MM.1S (cell line): ENCODE results near the gene COL5A1.

ENCODE experiments used
- DNase-seq: peaks from one replicate; pipeline ENCODE4 v3.0.0-alpha.2; 2015
- H2AFZ ChIP-seq: fragments of 300-600 bp; sonication (generic); 2 replicates; pipeline ENCODE4 v1.6.0; 2016; ENCODE audit warnings: antibody characterized with exemption, low read length
- H3F3A ChIP-seq: fragments of 300-600 bp; sonication (generic); 2 replicates; pipeline ENCODE4 v1.6.1; 2016; ENCODE audit warnings: mild to moderate bottlenecking, antibody characterized with exemption, low read length, moderate library complexity, mixed read lengths; ENCODE audit not compliant: insufficient read depth
- H3K27ac ChIP-seq: fragments of 300-600 bp; sonication (generic); 2 replicates; pipeline ENCODE4 v1.5.1; 2016; ENCODE audit warnings: mild to moderate bottlenecking, low read length
- H3K27me3 ChIP-seq: fragments of 300-600 bp; sonication (generic); replicated peaks from 2 replicates; pipeline ENCODE4 v1.6.0; 2016; ENCODE audit warnings: low read length; ENCODE audit not compliant: insufficient read depth
- H3K36me3 ChIP-seq: fragments of 300-600 bp; sonication (generic); replicated peaks from 2 replicates; pipeline ENCODE4 v1.6.1; 2016; ENCODE audit warnings: mild to moderate bottlenecking, low read length, mixed read lengths; ENCODE audit not compliant: insufficient read depth
- H3K4me1 ChIP-seq: fragments of 300-600 bp; sonication (generic); 2 replicates; pipeline ENCODE4 v1.6.1; 2016; ENCODE audit warnings: low read length, mixed read lengths
- H3K4me2 ChIP-seq: fragments of 300-600 bp; sonication (generic); 2 replicates; pipeline ENCODE4 v1.6.0; 2016; ENCODE audit warnings: low read depth, low read length
- H3K4me3 ChIP-seq: fragments of 300-600 bp; sonication (generic); 2 replicates; pipeline ENCODE4 v1.5.1; 2016; ENCODE audit warnings: low read length, mixed read lengths
- H3K79me2 ChIP-seq: fragments of 300-600 bp; sonication (generic); 2 replicates; pipeline ENCODE4 v1.6.1; 2016; ENCODE audit warnings: mixed run types, low read length, mixed read lengths
- H3K9ac ChIP-seq: fragments of 300-600 bp; sonication (generic); 2 replicates; pipeline ENCODE4 v1.6.1; 2016; ENCODE audit warnings: low read length, mixed read lengths
- H3K9me2 ChIP-seq: fragments of 300-600 bp; sonication (generic); replicated peaks from 2 replicates; pipeline ENCODE4 v1.6.1; 2016; ENCODE audit warnings: mild to moderate bottlenecking, low read length, mixed read lengths; ENCODE audit not compliant: insufficient read depth
- H3K9me3 ChIP-seq: fragments of 300-600 bp; sonication (generic); replicated peaks from 2 replicates; pipeline ENCODE4 v1.6.1; 2016; ENCODE audit warnings: mild to moderate bottlenecking, low read length, mixed read lengths; ENCODE audit not compliant: insufficient read depth
- H4K20me1 ChIP-seq: fragments of 300-600 bp; sonication (generic); 2 replicates; pipeline ENCODE4 v1.6.1; 2016; ENCODE audit warnings: mild to moderate bottlenecking, low read length, moderate library complexity, mixed read lengths; ENCODE audit not compliant: insufficient read depth
- EZH2 ChIP-seq: fragments of 300-600 bp; sonication (generic); optimal IDR thresholded peaks from 2 replicates; pipeline ENCODE3; 2017; ENCODE audit warnings: low read depth, mild to moderate bottlenecking, antibody characterized with exemption, low read length, mixed read lengths
- EZH2phosphoT487 ChIP-seq: fragments of 300-600 bp; sonication (generic); IDR thresholded peaks from 2 replicates; pipeline ENCODE4 v1.6.1; 2018; ENCODE audit warnings: antibody characterized with exemption, low read length
- TF ChIP-seq, protein P1 (sequence below): fragments of 300-600 bp; sonication (generic); IDR thresholded peaks from 2 replicates; pipeline ENCODE4 v1.5.1; 2016; ENCODE audit warnings: antibody characterized with exemption, low read length, mixed read lengths

The COL5A1 gene

DNA sequence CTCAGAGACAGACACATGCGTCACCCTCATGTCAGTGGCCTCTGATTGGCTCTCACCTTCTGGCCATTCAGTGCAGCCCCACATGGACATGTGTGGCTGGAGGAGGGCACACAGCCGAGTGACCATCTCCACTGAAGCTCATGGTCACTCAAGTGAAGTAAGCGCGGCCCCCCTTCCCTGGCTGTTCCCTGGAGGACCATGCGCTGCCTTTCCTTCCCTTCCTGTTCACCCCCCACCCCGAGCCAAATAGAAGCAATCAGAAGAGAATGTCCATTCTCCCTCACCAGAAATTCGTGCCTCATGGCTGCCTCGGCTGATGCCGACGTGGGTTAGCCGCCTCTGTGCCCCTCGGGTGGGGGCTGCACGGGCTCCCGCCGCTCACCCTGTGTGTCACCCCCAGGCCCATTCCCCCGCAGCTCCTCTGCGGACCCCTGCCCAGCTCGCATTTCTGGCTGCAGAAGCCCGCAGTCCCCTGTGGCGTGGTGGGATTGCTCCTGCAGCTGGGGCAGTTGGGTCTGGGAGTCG lies 12.5 kb upstream of the COL5A1 start:
- H3K4me1 ChIP-seq, result no peaks in the 10 kb centered on the region
- H3K27me3 ChIP-seq, result peaks cover 100% of the 10 kb centered on the region
- no peak overlapping the region for H3K4me2 ChIP-seq
- no peaks in the 10 kb centered on the region for H3K9me2 ChIP-seq
- DNase-seq, result no peak
- no peaks in the 10 kb centered on the region for H3F3A ChIP-seq
- H4K20me1 ChIP-seq, result no peaks in the 10 kb centered on the region
- no peak overlapping the region for H3K4me3 ChIP-seq
- no peak overlapping the region for H3K9ac ChIP-seq
- no peaks in the 10 kb centered on the region for H3K79me2 ChIP-seq
- no peak overlapping the region for H2AFZ ChIP-seq
- H3K36me3 ChIP-seq, result no peaks in the 10 kb centered on the region
- H3K9me3 ChIP-seq, result no peaks in the 10 kb centered on the region
- H3K27ac ChIP-seq, result no peak overlapping the region
- TF ChIP-seq EZH2phosphoT487 (no peak), EZH2 (no peak)
- TF ChIP-seq, protein P1, sequence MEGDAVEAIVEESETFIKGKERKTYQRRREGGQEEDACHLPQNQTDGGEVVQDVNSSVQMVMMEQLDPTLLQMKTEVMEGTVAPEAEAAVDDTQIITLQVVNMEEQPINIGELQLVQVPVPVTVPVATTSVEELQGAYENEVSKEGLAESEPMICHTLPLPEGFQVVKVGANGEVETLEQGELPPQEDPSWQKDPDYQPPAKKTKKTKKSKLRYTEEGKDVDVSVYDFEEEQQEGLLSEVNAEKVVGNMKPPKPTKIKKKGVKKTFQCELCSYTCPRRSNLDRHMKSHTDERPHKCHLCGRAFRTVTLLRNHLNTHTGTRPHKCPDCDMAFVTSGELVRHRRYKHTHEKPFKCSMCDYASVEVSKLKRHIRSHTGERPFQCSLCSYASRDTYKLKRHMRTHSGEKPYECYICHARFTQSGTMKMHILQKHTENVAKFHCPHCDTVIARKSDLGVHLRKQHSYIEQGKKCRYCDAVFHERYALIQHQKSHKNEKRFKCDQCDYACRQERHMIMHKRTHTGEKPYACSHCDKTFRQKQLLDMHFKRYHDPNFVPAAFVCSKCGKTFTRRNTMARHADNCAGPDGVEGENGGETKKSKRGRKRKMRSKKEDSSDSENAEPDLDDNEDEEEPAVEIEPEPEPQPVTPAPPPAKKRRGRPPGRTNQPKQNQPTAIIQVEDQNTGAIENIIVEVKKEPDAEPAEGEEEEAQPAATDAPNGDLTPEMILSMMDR, result no peak

GRCh38 chr9:134629586-134630392 lies 11.8 kb upstream of the COL5A1 start:
- Histone ChIP-seq H3K9ac (no peak overlapping the region), H3K9me3 (no peaks in the 10 kb centered on the region), H3K27me3 (peaks cover 100% of the 10 kb centered on the region), H4K20me1 (no peaks in the 10 kb centered on the region), H3K4me2 (no peak overlapping the region), H3K4me3 (no peak overlapping the region), H3K27ac (no peak overlapping the region), H3K9me2 (no peaks in the 10 kb centered on the region), H3F3A (no peaks in the 10 kb centered on the region), H3K4me1 (no peaks in the 10 kb centered on the region), H3K79me2 (no peaks in the 10 kb centered on the region), H2AFZ (no peak overlapping the region), H3K36me3 (no peaks in the 10 kb centered on the region)
- no peak for DNase-seq
- no peak for TF ChIP-seq EZH2
- TF ChIP-seq, protein P1, result no peak
- no peak for TF ChIP-seq EZH2phosphoT487

DNA sequence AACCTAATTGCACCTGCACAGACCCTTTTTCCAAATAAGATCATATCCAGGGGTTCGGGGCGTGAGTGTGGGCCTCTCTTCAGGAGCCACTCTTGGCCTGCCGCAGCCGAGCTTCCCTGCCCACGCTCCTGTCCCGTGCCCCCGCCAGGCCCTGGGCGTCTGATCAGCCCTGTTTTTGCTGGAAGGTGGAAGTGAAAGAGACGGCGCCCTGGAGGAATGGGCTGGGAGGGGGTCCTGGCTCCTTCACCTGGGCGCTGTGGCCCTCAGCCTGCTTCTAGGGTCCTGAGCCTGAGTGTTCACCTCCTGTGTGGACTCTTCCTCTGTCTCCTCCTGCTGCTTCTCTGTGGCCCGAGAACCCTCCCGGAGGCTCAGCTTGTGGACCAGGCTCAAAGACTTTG lies 11.2 kb upstream of the COL5A1 start:
- Histone ChIP-seq H3F3A (no peaks in the 10 kb centered on the region), H3K79me2 (no peaks in the 10 kb centered on the region), H3K4me1 (no peaks in the 10 kb centered on the region)

More for the DNA sequence above, 11.2 kb upstream of the COL5A1 start:
- peaks cover 100% of the 10 kb centered on the region for H3K27me3 ChIP-seq
- no peak overlapping the region for H3K4me3 ChIP-seq
- DNase-seq, result no peak
- H3K9me2 ChIP-seq, result no peaks in the 10 kb centered on the region
- H3K27ac ChIP-seq, result no peak overlapping the region
- no peak overlapping the region for H3K9ac ChIP-seq
- no peak overlapping the region for H3K4me2 ChIP-seq
- H3K36me3 ChIP-seq, result no peaks in the 10 kb centered on the region
- no peaks in the 10 kb centered on the region for H4K20me1 ChIP-seq
- TF ChIP-seq, protein P1, result no peak
- TF ChIP-seq EZH2phosphoT487 (no peak), EZH2 (no peak)
- no peaks in the 10 kb centered on the region for H3K9me3 ChIP-seq
- no peak overlapping the region for H2AFZ ChIP-seq
